HG03135 (cell line): ENCODE results near the gene TEAD3.
"Not testable (repeated sequence)": the region's sequence is repeated elsewhere in the genome, so short reads cannot be mapped to it uniquely, and the experiment has no call there.

Experiments used
- ATAC-seq: cut with Tn5 transposase; IDR thresholded peaks from one replicate; pipeline ENCODE4 v1.9.1; 2021; ENCODE audit warnings: mild to moderate bottlenecking, moderate library complexity; ENCODE audit not compliant: unreplicated experiment

TEAD3 gene

DNA sequence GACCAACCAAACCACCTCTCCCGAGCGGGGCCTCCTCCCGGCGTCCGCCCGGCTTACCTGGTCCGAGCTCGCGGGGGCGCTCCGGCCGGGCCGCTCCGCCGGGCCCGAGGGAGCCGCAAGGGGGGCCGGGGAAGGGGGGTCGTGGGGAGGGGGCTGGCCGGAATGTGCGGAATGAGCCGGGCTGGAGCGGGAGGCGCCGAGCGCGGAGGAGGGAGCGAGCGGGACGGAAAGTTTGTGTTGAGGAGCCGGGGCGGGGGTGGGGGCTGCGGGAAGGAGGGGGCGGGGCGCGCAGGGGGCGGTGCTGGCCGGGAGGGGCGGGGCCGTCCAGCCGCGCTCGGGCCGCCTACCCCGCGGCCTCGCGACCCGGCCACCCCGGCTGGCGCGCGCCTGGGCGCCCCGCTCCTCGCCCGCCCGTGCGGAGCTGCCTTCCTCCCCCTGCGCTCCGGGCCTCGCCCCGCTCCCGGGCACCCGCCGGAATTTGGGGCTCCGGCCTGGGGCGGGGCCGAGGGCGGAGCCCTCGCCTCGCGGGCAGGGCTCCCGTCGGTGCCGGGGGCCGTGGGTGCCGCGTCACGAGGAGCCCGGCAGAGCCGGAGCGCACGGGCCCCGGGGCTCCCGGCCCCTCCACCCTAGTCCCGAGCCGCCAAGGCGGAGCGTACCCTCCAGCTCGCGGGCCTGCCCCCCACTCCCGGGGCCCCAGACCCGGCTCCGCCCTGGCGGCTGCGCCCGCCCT lies at the start of gene TEAD3:
TEAD3 (minus strand) TSS at position 239 of the 730 bp plus-strand sequence.
- no peak for ATAC-seq

DNA sequence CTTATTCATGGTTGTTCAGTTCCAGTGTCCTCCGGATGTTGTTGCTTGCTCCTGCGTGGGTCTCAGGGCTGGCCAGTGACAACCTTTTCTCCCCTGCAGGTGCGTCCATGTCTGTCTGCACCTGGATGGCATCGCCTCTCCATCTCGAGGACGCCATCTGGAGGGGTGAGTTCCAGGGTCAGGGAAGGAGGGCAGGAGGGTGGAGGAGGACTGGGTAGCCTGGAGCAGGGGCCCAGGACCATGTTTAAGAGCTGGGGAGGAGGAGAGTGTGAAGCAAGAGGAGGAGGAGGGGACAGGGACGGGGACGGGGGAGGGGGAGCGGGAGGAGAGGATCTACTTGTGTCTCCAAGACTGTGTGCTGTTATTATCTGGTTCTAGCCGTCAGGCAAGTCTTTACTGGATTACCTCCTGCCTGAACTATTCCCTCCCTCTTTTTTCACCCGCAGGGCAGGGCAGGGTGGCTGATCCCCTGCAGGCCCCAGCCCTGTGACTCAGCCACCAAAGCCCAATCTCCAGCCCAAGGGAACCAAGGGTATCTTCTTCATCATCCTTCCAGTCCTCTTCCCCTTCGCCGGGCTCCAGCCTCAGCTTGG lies 48.0 kb upstream of the TEAD3 start:
- no peak for ATAC-seq

DNA sequence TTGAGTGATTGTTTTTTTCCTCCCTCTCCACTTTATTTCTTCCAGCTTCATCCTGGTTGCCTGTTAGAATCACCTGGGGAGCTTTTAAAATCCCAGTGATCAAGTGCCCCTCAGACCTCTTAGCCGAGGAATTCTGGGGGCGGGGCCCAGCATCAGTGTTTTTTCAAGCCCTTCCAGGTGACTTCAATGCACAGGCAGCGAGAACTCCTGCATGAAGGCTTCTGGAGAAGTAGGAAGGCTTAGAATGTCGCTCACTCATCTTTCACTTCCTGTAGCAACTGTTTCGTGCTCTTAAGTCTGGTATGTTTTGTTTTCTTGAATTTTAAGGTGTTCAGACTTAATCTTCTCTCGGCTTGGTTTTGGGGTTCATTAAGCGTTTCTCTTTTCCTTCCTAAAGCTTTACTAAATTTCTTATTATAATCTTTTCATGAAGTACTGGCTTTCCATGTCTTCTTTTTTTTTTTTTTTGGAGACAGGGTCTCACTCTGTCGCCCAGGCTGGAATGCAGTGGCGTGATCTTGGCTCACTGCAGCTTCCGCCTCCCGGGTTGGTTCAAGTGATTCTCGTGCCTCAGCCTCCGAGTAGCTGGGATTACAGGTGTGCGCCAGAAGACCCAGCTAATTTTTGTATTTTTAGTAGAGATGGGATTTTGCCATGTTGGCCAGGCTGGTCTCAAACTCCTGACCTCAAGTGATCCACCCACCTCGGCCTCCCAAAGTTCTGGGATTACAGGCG lies 46.7 kb upstream of the TEAD3 start:
- ATAC-seq, result no peak

DNA sequence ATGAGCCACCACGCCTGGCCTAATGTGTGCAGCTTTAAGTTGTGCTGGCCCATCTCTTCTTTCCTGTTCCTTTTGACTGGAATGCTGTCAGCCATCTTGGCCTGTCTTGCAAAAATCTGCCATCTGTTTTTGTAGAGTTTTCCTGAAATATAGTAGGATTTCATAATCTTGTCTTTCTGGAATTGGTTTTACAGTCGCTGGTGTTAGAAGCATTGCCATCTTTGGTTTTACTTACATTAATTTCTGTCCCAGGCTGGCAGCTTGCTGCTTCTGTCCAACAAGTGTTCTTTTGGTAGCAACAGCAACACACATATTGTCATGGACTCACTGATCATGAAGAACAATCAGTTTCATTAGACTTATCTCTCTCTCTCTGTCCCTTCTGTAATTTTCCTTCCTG lies 45.0 kb upstream of the TEAD3 start:
- no peak for ATAC-seq

DNA sequence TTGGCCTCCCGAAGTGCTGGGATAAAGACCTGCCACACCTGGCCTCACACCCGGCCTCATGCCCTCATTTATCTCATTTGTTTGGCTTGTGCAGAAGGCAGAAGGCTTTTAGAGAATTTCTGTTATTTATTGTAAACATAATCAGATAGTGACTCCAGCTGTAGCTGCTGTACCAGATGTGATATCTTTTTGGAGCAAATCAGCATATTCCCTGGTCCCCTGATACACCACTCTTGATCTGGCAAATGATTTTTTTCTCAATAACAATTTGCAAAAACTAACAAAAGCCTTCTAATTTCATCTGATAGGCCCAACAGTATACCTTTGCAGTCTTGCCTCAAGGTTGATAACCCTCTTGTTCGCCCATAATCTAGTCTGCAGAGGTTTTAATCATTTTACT lies 42.3 kb upstream of the TEAD3 start:
- ATAC-seq, result no peak

DNA sequence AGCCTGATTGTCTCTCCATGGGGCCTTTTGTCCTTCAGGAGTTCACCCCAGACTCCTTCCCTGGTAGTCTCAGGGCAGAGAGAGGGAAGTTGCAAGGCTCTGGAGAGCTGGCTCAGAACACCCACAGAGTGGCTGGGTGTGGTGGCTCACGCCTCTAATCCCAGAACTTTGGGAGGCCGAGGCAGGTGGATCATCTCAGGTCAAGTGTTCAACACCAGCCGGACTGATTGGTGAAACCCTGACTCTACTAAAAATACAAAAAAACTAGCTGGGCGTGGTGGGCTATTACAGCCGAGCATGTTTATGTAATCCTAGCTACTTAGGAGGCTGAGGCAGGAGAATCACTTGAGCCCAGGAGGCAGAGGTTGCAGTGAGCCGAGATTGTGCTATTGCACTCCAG lies 39.0 kb upstream of the TEAD3 start:
- ATAC-seq, result not testable (repeated sequence)

DNA sequence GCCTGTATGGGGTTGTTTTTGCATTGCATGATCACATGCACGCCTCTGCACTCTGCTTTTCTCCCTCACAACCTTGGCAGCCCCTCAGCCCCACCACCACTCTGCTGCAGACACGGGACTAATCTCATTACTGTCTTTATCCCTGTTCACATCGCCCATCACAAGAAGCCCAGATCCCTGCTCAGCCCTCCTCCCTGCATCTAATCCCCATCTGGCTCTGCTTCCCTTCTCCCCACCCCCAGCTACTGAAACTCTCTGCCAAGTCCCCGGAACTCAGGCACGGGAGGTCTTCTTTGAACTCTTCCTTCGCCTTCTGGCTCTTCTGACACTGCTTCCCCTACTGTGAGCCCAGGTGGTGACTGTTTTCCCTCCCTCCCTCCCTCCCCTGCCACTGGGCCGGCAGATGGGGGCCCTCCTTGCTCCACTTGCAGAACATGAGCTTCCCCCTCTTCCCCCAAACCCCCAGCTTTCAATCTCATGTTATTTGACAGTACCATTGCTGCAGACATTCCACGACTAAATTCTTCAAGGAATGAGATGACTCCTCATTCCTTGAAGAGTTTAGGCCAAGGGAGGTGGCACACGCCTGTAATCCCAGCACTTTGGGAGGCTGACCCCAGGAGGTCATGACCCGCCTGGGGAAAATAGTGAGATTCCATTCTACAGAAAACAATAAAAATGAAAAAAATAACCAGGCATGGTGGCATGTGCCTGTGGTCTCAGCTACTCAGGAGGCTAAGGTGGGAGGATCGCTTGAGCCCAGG lies 37.7 kb upstream of the TEAD3 start:
- no peak for ATAC-seq

DNA sequence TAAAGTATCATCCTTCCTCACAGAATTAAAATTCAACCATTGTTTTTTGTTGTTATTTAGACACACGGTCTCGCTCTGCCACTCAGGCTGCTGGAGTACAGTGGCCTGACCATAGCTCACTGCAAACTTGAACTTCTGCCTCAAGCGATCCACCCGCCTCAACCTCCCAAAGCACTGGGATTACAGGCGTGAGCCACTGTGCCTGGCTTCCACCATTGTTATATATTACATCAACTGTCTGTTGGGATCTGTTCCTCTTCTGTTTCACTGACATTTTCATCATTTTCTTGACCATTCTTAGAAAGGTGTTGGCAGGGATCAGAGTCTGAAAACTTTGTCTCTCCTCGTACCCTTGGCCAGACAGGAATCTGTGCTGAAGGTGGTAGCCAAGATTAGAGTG lies 37.1 kb upstream of the TEAD3 start:
- ATAC-seq, result no peak

DNA sequence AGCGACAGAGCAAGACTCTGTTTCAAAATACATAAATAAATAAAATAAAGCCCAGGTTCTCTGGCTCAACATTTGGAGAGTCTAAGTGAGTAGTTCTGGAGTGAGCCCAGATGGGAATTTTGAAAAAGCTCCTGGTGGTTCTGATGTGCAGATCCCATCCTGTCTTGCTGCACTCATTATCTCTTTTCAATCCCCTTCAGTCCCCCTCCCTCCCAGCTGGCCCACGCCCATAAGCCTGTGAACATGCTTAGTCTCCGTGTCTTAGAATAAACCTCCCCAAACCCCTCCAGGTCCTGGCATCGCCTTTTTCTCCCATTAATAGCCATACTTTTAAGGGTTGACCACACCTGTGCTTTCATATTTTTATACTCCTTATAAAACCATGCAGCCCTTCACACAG lies 35.2 kb upstream of the TEAD3 start:
- no peak for ATAC-seq

DNA sequence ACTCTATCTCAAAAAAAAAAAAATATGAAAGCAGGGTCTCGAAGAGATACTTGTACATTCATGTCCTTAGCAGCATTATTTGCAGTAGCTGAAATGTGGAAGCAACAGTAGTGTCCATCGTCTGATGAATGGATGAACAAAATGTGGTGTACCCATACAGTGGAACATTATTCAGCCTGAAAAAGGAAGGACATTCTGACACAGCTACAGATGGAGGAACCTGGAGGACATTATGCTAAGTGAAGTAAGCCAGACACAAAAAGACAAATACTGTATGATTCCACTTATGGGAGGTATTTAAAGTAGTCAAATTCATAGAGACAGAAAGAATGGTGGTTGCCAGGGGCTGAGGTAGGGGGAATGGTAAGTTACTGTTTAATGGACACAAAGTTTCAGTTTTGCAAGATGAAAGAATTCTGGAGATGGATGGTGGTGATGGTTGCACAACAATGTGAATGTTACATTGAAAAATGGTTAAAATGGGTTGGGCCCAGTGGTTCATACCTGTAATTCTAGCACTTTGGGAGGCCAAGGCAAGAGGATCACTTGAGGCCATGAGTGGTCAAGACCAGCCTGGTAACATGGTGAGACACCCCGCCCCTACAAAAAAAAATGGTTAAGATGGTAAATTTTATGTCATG lies 27.6 kb upstream of the TEAD3 start:
- ATAC-seq, result no peak

DNA sequence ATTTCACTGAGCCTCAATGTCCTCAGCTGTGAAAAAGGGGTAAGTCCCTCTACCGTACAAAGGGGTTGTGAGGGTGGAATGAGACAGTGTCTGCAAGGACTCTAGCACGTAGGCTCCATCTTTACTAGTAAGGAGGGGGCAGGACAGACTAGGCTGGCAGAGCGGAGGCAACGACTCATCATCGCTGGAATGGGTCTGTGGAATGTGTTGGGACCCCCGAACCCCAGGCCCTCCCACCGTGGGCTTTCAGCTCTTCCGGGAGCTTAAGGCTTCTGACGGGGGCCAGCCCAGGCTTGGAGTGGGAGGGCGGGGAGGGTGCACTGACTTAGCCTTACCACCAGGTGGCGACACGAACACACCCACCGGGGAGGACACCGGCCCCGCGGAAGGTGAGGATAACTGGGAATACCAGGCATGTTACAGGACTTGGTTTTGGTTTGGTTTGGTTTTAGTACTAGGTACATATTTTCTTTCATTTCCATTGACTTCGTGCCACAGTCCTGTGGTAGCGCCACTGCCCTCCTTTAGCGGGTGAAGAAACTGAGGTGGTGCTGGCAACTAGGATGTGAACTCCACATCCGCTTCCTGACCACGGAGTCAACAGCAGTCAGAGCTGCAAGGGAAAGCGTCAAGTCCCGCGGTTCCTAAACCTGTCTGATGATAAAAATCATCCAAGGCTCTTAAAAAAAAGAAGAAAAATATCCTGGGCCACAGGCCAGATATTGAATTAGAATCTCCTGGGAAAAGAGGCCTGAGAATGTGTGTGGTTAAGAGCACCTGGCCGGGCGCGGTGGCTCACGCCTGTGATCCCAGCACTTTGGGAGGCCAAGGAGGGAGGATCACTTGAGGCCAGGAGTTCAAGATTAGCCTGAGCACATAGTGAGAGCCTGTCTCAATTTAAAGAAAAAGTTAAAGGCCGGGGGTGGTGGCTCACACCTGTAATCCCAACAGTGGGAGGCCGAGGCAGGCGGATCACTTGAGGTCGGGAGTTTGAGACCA lies 26.1 kb upstream of the TEAD3 start:
- ATAC-seq, result no peak

DNA sequence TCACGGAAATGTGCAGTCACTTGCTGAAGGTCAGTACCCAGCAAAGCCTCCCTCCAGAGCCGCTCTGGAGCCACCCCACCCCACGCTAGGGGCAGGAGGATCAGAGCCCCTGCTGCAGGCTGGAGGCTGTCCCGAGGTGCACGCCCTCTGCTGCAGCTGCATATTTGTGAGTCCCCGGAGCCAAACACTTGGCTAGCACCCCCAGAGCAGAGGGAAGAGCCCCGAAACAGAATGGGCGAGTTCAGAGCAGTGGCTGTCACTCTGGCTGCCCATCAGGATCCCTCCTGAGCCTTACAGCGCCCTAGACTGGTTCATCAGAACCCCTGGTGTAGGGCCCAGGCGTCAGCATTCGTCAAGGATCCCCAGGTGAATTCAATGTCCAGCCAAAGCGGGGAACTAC lies 25.3 kb upstream of the TEAD3 start:
- no peak for ATAC-seq

DNA sequence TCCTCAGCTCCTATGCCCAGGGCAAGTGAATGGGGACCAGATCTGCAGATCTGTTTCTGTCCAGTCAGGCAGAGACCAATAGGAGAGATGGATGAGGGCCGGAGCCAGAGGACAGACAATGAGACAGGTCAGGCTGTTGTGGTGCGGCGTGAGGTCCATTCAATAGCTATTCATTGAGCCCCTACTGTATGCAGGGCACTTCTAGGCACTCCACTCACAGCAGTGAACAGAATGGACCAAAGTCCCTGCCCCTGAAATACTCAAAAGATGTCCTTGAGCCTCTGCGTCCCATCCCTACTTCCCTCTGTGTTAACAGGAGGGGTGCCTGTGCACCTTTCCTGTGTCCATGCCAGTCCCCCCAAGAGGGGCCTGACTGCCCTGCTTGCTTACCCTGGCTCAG lies 24.4 kb upstream of the TEAD3 start:
- no peak for ATAC-seq

DNA sequence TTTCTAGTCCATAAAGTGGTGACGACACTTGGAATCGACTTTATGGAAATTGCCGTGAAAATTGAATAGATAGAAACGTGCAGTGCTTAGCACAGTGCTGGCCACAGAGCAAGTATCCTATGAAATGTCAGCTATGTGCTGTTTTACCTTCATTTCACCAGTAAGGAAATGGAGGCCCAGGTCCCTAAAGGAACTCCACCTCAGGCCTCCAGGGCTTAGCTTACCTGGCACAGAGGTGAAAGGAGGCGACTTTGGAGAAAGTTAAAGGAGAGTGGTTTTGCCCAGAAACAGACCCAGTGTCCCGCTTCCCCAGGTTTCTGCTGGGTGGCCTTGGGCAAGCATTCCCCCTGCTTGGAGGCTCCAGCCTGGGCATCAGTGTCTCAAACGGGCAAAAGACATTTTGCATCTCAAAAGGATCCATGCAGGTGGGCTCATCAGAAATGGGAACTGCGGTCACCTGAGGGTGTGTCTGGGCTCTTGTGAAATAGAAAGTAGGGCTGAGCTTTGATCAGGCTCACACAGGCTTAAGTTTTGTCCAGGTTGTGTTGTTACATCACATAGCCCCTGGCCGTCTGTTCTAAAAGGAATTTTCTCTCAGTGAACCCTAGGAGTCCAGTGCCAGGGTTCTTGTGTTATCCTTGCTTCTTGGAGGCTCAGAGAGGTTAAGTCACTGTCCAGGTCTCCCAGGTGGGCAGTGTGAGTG lies 22.6 kb upstream of the TEAD3 start:
- no peak for ATAC-seq

DNA sequence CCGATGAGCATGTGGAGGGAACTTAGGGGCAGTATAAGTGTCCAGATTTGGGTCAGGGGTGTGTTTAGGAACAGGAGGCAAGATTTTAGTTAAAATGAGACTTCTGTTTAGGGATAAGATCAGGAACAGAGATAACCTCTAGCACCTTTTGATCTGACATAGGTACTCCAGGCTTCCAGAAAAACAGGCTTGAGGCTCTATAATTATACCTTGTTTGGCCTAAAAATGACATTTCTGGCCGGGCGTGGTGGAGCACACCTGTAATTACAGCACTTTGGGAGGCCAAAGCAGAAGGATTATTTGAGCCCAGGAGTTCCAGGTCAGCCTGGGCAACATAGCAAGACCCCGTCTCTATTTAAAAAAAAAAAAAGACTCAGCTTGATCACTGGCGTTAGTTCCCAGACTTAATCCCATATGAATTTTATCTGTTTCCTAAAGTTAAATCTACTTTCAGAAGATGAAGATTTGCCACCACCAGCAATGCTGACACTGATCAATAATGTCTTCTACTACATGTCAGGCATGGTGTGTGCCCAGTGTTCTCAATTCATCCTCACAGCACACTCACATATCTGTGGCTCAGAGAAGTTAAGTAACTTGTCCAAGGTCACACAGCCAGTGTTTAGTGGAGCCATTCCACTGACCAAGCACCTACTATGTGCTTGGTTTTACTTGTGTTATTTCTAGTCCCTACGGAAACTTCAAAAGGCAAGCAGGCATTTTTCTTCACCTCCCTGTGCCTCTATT lies 21.9 kb upstream of the TEAD3 start:
- ATAC-seq, result no peak

DNA sequence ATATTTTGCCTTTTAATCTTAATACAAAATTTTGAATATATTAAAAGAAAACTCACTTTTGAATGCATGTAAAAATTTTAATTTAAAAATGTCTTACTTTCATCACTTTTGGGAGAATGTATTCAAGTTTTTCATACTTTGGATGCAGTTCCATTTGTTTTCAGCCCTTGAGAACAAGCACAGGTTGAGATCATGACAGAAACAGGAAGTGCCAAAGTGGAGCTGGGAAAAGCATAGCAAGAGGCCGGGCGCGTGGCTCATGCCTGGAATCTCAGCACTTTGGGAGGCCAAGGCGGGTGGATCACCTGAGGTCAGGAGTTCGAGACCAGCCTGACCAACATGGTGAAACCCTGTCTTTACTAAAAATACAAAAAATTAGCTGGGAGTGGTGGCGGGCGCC lies 21.1 kb upstream of the TEAD3 start:
- ATAC-seq, result not testable (repeated sequence)

DNA sequence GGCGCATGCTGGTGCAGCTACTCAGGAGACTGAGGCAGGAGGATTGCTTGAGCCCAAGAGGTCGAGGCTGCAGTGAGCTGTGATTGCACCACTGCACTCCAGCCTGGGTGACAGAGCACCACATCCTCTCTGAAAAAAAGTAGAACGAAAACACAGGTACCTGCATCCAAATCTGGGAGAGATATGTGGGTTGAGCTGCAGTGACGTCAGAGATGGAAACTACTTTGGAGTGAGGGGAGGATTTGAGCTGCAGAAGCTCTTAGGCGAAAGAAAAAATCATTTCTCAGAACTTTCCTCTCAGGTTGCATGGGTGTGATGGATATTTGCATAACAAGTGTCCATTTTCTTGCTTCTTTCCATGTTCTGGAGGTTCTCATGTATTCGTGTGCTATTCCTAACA lies 19.8 kb upstream of the TEAD3 start:
- no peak for ATAC-seq

DNA sequence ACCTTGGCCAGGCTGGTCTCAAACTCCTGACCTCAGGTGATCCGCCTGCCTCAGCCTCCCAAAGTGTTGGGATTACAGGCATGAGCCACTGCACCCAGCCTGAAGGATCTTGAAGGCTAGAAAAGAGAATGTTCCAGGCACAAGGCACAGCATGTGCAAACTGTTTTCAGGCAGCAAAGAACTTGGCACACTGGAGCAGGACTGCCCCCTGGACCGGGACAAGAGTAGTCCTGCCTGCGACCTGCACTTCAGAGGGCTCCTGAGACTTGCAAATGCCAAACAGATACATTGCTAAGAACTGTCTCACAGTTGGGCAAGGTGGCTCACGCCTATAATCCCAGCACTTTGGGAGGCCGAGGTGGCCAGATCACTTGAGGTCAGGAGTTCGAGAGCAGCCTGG lies 19.1 kb upstream of the TEAD3 start:
- ATAC-seq, result not testable (repeated sequence)
